Lung microvascular endothelial cell (primary cell): ENCODE measurements around the gene ZMYND11. TPM values are rescaled to one million over a fixed set of nuclear protein-coding genes. Genes with fewer than 3 reads are reported as not detected.
"Not testable (repeated sequence)": the region's sequence is repeated elsewhere in the genome, so short reads cannot be mapped to it uniquely, and the experiment has no call there.

Source experiments
- DNase-seq, 2 donors: peaks; one replicate each; pipeline versions ENCODE4 v3.0.0 to v3.0.0-alpha.2; 2010; ENCODE audit warnings: low read depth in 2 of 2
- total RNA-seq: library from RNA; depleted of rRNA; stranded (reverse); fragments of >200 nt; gene quantifications from 2 replicates; pipeline ENCODE4 v1.2.1, GENCODE V29; 2014

ZMYND11 gene
- total RNA-seq, 1 donor from 2014 or later, result 49.8 TPM

DNA sequence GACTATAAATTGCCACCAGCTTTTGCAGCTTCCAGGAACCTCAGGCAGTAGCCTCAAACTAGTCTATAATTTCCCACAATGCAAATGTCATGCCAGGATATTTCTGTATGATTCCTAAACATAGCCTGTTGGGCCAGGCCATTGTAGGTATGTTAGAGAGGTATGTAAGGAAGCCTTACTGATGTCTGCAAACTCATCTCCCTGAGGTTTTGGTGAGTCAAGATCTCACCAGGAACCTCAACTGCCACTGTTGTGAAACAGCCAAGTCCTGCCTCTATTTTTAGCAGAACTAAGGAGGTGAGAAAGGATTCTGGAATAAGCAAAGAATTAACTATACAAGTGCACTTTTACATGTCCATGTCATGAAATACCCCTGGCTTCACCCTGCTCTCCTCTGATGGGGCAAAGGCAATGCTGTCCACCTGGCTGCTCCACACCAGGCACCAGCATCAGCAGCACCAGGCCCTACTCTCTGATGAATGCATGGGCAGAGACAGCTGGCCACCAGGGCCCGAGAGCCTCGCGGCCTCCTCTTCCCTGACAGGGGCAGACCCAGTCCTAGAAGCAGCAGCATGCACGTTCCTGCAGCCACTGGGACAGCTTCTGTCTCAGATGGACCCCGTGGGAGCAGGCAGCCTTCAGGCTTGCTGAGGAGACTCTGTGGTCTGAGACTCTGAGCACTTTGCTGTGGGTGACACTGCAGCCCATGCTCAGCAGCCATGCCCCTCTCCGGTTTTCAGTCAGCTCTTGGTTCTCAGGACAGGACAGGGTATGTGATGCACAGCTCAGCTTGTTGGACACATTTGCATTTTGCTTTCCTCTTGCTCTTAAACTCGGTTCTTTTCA lies 147.3 kb downstream of the ZMYND11 start:
- no peak for DNase-seq

- no peak for DNase-seq
Measured at GRCh38 chr10:283140-283479, 147.9 kb downstream of the ZMYND11 start.

DNA sequence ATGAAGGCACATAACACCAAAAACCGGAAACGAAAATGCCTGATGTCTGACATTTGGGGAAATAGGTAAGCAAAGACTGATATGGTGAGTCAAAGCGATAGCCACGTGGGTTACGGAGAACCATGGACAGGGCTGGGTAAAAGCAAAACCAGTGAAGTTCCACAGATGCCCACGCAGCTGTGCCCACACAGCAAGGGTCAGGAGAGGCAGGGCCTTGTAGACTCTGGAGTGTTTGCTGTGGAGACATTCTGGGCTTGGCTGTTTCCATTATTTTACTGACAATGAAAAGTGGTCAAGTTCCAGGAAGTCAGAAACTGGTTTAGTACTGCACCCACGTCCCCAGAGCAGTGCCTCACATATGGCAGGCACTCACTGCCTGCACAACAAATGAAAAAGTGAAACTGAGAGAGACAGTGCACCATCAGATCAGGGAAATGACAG lies 148.7 kb downstream of the ZMYND11 start:
- DNase-seq, result no peak

DNA sequence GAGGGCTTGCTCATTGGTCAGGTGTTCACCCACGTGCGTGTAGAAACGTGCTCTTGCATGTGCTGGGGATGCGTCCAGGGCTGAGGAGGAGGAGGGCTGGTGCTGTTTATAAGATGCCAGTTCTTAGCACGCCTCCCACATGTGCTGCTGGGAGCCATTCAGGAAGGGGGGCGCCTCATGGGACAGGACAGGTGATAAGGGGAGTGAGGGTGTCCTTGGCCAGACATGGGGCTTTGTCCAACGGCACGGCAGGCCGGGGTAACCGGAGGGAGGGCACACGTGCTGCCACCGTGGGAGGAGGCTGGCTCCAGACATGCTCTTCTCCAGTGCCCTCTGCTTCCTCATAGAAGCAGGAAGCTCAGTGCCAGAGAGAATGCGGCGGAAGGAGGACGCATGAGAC lies 150.0 kb downstream of the ZMYND11 start:
- no peak for DNase-seq

DNA sequence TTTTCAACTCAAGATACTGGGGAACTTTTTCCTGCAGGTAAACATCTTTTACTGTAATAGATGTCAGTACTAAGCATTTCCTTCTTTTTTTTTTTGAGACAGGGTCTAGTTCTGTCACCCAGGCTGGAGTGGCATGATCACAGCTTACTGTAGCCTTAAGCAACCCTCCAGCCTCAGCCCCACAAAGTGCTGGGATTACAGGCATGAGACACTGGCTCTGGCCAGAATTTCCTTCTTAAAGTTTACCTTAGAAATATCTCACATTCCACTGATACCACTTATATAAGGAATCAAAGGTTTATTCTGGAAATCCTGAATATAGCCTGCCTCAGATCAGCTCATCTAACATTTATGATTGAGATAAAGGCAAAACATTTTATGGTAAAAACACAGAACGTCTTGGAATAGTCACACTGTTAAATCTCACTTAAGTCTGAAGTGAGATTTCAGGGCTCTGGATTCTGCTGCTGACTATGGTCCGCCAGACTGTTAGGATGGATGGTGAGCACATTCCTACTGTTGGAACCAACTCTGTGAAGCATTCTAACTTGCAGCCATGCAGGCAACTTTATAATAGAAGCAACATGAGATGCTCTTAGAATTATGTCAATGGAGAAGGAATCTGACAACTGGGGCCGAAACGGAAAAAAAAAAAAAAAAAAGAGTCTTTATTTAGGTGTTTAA lies 151.9 kb downstream of the ZMYND11 start:
- no peak for DNase-seq

- no peak for DNase-seq
Measured at GRCh38 chr10:287814-288213, 152.6 kb downstream of the ZMYND11 start.

GRCh38 chr10:288316-289200 lies 153.3 kb downstream of the ZMYND11 start:
- DNase-seq, result no peak

DNA sequence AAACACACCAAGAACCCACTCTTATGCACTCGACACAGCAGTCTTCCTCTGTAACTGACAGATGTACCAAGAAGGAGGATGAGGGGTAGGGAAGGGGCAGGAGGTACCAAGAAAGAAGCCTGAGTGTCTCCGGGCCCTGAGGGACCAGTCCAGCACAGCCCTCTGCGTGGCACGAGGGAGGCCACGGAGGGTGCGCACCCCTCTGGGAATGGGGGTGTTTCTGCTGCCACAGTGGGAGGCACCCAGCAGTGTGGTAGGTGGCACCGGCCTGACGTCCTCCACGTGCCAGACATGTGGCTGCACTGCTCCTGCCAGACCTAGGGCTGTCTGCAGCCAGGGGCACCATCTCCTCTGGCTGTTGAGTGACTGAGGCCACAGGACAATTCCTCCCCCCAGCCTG lies 154.3 kb downstream of the ZMYND11 start:
- no peak for DNase-seq

DNA sequence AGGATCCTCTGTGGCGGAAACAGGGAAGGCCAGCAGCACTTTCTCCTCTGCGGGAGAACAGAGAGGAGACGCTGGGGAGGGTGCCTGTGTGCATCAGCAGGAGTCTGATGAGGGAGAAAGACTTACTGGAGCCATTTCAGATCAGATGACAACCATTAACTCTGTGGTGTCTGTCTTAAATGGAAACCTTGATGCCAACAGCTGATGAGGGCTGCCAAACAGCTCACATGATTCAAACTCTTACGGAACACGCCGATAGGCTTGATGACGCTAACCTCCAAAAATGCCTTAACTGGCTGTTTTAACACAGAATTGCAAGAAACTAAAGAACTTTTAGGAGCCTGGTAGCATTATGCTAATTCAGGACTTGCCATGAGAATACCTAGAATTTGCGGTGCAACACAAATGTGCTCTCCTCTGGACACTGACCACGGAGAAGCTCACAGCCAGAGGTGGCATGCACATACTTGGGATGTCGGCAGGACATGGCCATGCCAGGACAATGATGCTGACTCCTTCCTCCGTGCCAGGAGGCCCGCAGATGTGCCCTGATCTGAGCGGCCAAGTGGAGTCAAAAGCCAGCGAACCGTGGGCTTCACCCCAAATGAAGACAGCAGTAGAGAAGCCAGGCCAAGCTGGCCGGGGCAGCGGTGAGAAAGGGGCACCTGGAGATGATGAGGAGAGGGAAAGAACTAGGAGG lies 154.9 kb downstream of the ZMYND11 start:
- DNase-seq, result no peak

DNA sequence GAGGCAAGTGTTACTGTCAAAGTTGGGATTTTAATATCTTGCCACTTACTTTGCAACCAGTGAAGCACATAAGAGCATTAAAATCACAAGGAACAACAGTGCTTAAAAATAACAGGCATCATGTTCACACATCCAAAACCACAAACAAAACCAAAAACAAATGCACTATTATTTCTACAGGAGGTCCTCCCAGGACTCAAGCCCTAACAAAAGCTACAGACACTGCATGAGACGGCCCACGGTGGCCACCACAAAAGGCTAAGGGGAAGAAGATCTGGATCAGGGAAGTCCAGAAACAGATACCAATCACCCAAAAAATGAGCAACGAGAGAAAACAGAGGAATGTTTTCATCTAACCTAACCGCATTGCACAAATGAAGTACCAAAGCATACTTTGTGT lies 158.4 kb downstream of the ZMYND11 start:
- DNase-seq, result no peak

DNA sequence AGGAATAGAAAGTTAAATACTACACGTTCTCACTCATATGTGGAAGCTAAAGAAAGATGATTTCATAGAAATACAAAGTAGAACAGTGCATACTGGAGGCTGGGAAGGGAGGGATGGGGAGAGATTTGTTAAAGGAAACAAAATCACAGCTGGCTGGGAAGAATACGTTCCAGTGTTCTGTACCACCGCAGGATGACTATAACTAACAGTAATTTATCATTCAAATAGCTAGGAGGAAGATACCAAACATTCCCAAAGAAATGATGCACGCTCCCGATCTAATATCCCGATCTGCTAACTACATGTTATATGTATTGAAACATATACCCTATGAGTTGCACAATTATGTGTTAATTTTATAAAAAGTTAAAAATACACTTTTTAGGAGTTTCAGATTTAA lies 162.3 kb downstream of the ZMYND11 start:
- no peak for DNase-seq

DNA sequence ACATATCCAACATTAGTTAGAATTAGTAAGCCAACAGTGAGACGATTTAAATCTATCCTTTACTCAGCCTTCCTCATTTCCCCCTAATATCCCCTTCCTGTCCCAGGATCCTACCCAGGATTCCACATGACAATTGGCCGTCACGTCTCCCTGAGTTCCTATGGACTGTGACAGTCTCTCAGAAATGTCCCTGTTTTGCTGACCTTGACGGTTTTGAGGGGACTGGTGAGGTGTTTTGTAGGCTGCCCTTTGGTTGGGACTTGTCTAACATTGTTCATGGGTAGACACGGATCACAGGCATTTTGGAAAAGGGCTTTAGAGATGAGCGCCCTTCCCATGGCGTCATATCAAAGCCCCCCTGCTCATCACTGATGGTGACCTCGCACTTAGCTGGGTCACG lies 162.8 kb downstream of the ZMYND11 start:
- DNase-seq, result peak in 1 of 2 donors; percentile 20

DNA sequence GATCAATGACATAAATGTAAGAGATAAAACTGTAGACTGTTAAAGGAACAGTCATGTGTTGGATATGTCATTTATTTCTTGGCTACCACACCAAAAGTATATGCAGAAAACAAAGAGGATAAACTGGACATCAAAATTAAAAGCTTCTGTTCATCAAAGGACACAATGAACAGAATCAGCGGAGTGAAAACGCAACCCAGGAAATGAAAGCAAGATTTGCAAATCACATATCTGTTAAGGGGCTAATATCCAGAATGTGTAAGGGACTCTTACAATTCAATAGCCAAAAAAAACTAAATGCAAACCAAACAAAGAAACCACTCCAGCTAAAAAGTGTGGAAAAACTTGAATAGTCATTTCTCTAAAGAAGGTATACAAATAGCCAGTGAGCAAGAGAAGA lies 164.3 kb downstream of the ZMYND11 start:
- no peak for DNase-seq

DNA sequence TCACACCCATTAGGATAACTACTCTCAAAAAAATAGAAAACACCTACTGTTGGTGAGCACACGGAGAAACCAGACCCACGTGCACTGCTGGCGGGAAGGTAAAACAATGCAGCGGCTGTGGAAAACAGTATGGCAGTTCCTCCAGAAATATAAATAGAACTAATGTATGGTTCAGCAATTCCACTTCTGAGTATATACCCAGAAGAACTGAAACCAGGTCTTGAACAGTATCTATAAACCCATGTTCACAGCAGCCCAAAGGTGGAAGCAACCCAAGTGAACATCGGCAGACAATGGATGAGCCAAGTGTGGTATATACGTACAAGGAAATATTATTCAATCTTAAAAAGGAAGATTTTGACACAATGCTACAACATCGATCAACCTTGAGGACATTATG lies 164.7 kb downstream of the ZMYND11 start:
- no peak for DNase-seq

- not testable (repeated sequence) for DNase-seq
Measured at GRCh38 chr10:300580-300979, 165.3 kb downstream of the ZMYND11 start.

DNA sequence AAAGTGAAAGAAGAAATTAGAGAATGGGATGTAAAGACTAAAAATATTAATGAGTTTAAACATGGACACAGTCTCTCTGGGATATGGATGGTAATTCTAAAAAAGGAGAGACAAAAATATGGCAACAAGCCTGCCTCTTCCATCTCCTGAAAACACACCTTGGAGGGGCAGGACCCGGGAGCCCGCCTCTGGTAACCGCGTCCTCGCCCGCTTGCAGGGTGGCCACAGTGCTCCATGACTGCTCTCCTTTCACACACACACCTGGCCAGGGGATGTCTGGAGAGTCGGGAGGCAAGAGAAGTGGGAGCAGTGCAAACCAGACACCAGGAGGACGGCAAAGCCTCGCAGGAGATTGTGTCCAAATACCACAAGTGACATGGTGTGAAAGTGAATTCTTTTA lies 166.3 kb downstream of the ZMYND11 start:
- DNase-seq, result no peak

Other genes with a start within 250 kb of the ZMYND11 start
- gene TUBB8, start 86.2 kb upstream of the ZMYND11 start, total RNA-seq, result not detected in 2 replicates